NCI-H460 (cell line): ENCODE results near the gene EMC6. TPM values are rescaled to one million over a fixed set of nuclear protein-coding genes. Genes with fewer than 3 reads are reported as not detected.
"Not testable (repeated sequence)": the region's sequence is repeated elsewhere in the genome, so short reads cannot be mapped to it uniquely, and the experiment has no call there.

Source experiments
- DNase-seq: peaks from one replicate; pipeline ENCODE4 v3.0.0-alpha.2; 2016; ENCODE audit warnings: low read depth; ENCODE audit errors: extremely low read depth
- total RNA-seq: library from RNA; depleted of rRNA; stranded (reverse); fragments of >200 nt; shearing (Covaris generic); gene quantifications from 2 replicates; pipeline ENCODE4 v1.2.3, GENCODE V29; 2014

EMC6 gene
- total RNA-seq, 1 experiment from 2014 or later, result 53.1 TPM

GRCh38 chr17:3679531-3680126 lies 11.0 kb downstream of the EMC6 start:
- DNase-seq, result no peak

GRCh38 chr17:3681057-3681456 lies 12.4 kb downstream of the EMC6 start:
- DNase-seq, result no peak

- DNase-seq, result no peak
Measured at GRCh38 chr17:3681565-3681964, 13.0 kb downstream of the EMC6 start.

GRCh38 chr17:3682033-3682432 lies 13.4 kb downstream of the EMC6 start:
- DNase-seq, result no peak

- DNase-seq, result peak; percentile 49
Measured at GRCh38 chr17:3683054-3683511, 14.5 kb downstream of the EMC6 start.

GRCh38 chr17:3685174-3685573 lies 16.6 kb downstream of the EMC6 start:
- no peak for DNase-seq

GRCh38 chr17:3688027-3688553 lies 19.5 kb downstream of the EMC6 start:
- no peak for DNase-seq

GRCh38 chr17:3688852-3689261 lies 20.2 kb downstream of the EMC6 start:
- no peak for DNase-seq

- no peak for DNase-seq
Measured at GRCh38 chr17:3689262-3690093, 20.9 kb downstream of the EMC6 start.

- no peak for DNase-seq
Measured at GRCh38 chr17:3690094-3690715, 21.6 kb downstream of the EMC6 start.

- no peak for DNase-seq
Measured at GRCh38 chr17:3691617-3692067, 23.0 kb downstream of the EMC6 start.

GRCh38 chr17:3692346-3692745 lies 23.7 kb downstream of the EMC6 start:
- DNase-seq, result no peak

GRCh38 chr17:3693141-3693540 lies 24.5 kb downstream of the EMC6 start:
- DNase-seq, result no peak

- DNase-seq, result no peak
Measured at GRCh38 chr17:3693829-3694231, 25.2 kb downstream of the EMC6 start.

- no peak for DNase-seq
Measured at GRCh38 chr17:3695129-3695722, 26.6 kb downstream of the EMC6 start.

GRCh38 chr17:3695723-3696411 lies 27.3 kb downstream of the EMC6 start, which contains the start of gene P2RX5:
Gene P2RX5 (minus strand): TSS chr17:3696155. CDS start chr17:3696005, 150 bp downstream.
- DNase-seq, result no peak

- DNase-seq, result no peak
Measured at GRCh38 chr17:3697103-3697476, 28.5 kb downstream of the EMC6 start.

- no peak for DNase-seq
Measured at GRCh38 chr17:3698139-3698538, 29.5 kb downstream of the EMC6 start.

GRCh38 chr17:3699951-3700350 lies 31.3 kb downstream of the EMC6 start:
- no peak for DNase-seq

GRCh38 chr17:3702041-3702539 lies 33.5 kb downstream of the EMC6 start:
- DNase-seq, result not testable (repeated sequence)
